ENCODE results near the gene GALNT13. TPM values are rescaled to one million over a fixed set of nuclear protein-coding genes. Genes with fewer than 3 reads are reported as not detected.

Gene GALNT13
- polyA plus RNA-seq, 1 donor: 1.6 TPM

GRCh38 chr2:154013514-154013913 lies 141.8 kb downstream of the GALNT13 start:
- no CpG with 5 or more reads among the region's 17 CpGs for WGBS (ENCODE audit: insufficient coverage, low lambda C conversion rate)
- Histone ChIP-seq H3K4me3 (ENCODE audit: low read length) (no peak overlapping the region), H3K27ac (ENCODE audit: low read length) (no peak overlapping the region), H3K9me3 (ENCODE audit: control insufficient read depth, low read depth, low read length) (peaks cover 5% of the 10 kb centered on the region), H3K27me3 (ENCODE audit: control insufficient read depth, insufficient read depth, low read length) (no peaks in the 10 kb centered on the region), H3K36me3 (ENCODE audit: control insufficient read depth, insufficient read depth, low read length) (no peaks in the 10 kb centered on the region), H3K4me1 (ENCODE audit: control insufficient read depth, insufficient read depth, low read length) (no peaks in the 10 kb centered on the region)
- DNase-seq: no peak

GRCh38 chr2:154015233-154015632 lies 143.5 kb downstream of the GALNT13 start:
- Histone ChIP-seq H3K4me3 (ENCODE audit: low read length) (no peak overlapping the region), H3K9me3 (ENCODE audit: control insufficient read depth, low read depth, low read length) (peaks cover 5% of the 10 kb centered on the region), H3K4me1 (ENCODE audit: control insufficient read depth, insufficient read depth, low read length) (no peaks in the 10 kb centered on the region), H3K27me3 (ENCODE audit: control insufficient read depth, insufficient read depth, low read length) (no peaks in the 10 kb centered on the region), H3K36me3 (ENCODE audit: control insufficient read depth, insufficient read depth, low read length) (no peaks in the 10 kb centered on the region), H3K27ac (ENCODE audit: low read length) (no peak overlapping the region)
- no peak for DNase-seq
- WGBS (ENCODE audit: insufficient coverage, low lambda C conversion rate): 80% methylated on average over 1 of the region's 2 CpGs

- no peak for DNase-seq
- Histone ChIP-seq H3K27me3 (ENCODE audit: control insufficient read depth, insufficient read depth, low read length) (no peaks in the 10 kb centered on the region), H3K4me3 (ENCODE audit: low read length) (no peak overlapping the region), H3K4me1 (ENCODE audit: control insufficient read depth, insufficient read depth, low read length) (no peaks in the 10 kb centered on the region), H3K36me3 (ENCODE audit: control insufficient read depth, insufficient read depth, low read length) (no peaks in the 10 kb centered on the region), H3K27ac (ENCODE audit: low read length) (no peak overlapping the region), H3K9me3 (ENCODE audit: control insufficient read depth, low read depth, low read length) (no peaks in the 10 kb centered on the region)
- 81% methylated on average over 2 of the region's 3 CpGs for WGBS (ENCODE audit: insufficient coverage, low lambda C conversion rate)
These were observed 157.8 kb downstream of the GALNT13 start for GRCh38 chr2:154029504-154029903.

GRCh38 chr2:154032220-154032619 lies 160.5 kb downstream of the GALNT13 start:
- Histone ChIP-seq H3K4me3 (ENCODE audit: low read length) (no peak overlapping the region), H3K4me1 (ENCODE audit: control insufficient read depth, insufficient read depth, low read length) (no peaks in the 10 kb centered on the region), H3K27me3 (ENCODE audit: control insufficient read depth, insufficient read depth, low read length) (no peaks in the 10 kb centered on the region), H3K36me3 (ENCODE audit: control insufficient read depth, insufficient read depth, low read length) (no peaks in the 10 kb centered on the region), H3K9me3 (ENCODE audit: control insufficient read depth, low read depth, low read length) (no peaks in the 10 kb centered on the region), H3K27ac (ENCODE audit: low read length) (no peak overlapping the region)
- DNase-seq: no peak
- WGBS (ENCODE audit: insufficient coverage, low lambda C conversion rate): 83% methylated on average over 1 of the region's 3 CpGs

GRCh38 chr2:154046493-154046892 lies 174.8 kb downstream of the GALNT13 start:
- Histone ChIP-seq H3K4me1 (ENCODE audit: control insufficient read depth, insufficient read depth, low read length) (no peaks in the 10 kb centered on the region), H3K4me3 (ENCODE audit: low read length) (no peak overlapping the region), H3K27me3 (ENCODE audit: control insufficient read depth, insufficient read depth, low read length) (no peaks in the 10 kb centered on the region), H3K36me3 (ENCODE audit: control insufficient read depth, insufficient read depth, low read length) (no peaks in the 10 kb centered on the region), H3K9me3 (ENCODE audit: control insufficient read depth, low read depth, low read length) (no peaks in the 10 kb centered on the region), H3K27ac (ENCODE audit: low read length) (no peak overlapping the region)
- 100% methylated on average over 1 of the region's 1 CpG for WGBS (ENCODE audit: insufficient coverage, low lambda C conversion rate)
- no peak for DNase-seq

- Histone ChIP-seq H3K4me3 (ENCODE audit: low read length) (no peak overlapping the region), H3K27me3 (ENCODE audit: control insufficient read depth, insufficient read depth, low read length) (no peaks in the 10 kb centered on the region), H3K36me3 (ENCODE audit: control insufficient read depth, insufficient read depth, low read length) (no peaks in the 10 kb centered on the region), H3K27ac (ENCODE audit: low read length) (no peak overlapping the region), H3K4me1 (ENCODE audit: control insufficient read depth, insufficient read depth, low read length) (no peaks in the 10 kb centered on the region), H3K9me3 (ENCODE audit: control insufficient read depth, low read depth, low read length) (no peaks in the 10 kb centered on the region)
- WGBS (ENCODE audit: insufficient coverage, low lambda C conversion rate): 100% methylated on average over 1 of the region's 2 CpGs
- no peak for DNase-seq
These were observed 177.2 kb downstream of the GALNT13 start for GRCh38 chr2:154048905-154049304.

- Histone ChIP-seq H3K4me1 (ENCODE audit: control insufficient read depth, insufficient read depth, low read length) (no peaks in the 10 kb centered on the region), H3K9me3 (ENCODE audit: control insufficient read depth, low read depth, low read length) (no peaks in the 10 kb centered on the region), H3K27me3 (ENCODE audit: control insufficient read depth, insufficient read depth, low read length) (no peaks in the 10 kb centered on the region), H3K4me3 (ENCODE audit: low read length) (no peak overlapping the region), H3K27ac (ENCODE audit: low read length) (no peak overlapping the region), H3K36me3 (ENCODE audit: control insufficient read depth, insufficient read depth, low read length) (no peaks in the 10 kb centered on the region)
- no CpG with 5 or more reads among the region's 1 CpG for WGBS (ENCODE audit: insufficient coverage, low lambda C conversion rate)
- DNase-seq: no peak
These were observed 177.8 kb downstream of the GALNT13 start for GRCh38 chr2:154049561-154049960.

- no peak overlapping the region for H3K4me3 ChIP-seq (ENCODE audit: low read length)
- no peaks in the 10 kb centered on the region for H3K4me1 ChIP-seq (ENCODE audit: control insufficient read depth, insufficient read depth, low read length)
These were observed 195.4 kb downstream of the GALNT13 start for GRCh38 chr2:154067124-154067523.

GRCh38 chr2:154078926-154079325 lies 207.2 kb downstream of the GALNT13 start:
- Histone ChIP-seq H3K9me3 (ENCODE audit: control insufficient read depth, low read depth, low read length) (no peaks in the 10 kb centered on the region), H3K27ac (ENCODE audit: low read length) (no peak overlapping the region), H3K4me1 (ENCODE audit: control insufficient read depth, insufficient read depth, low read length) (no peaks in the 10 kb centered on the region), H3K27me3 (ENCODE audit: control insufficient read depth, insufficient read depth, low read length) (no peaks in the 10 kb centered on the region), H3K36me3 (ENCODE audit: control insufficient read depth, insufficient read depth, low read length) (no peaks in the 10 kb centered on the region), H3K4me3 (ENCODE audit: low read length) (no peak overlapping the region)
- DNase-seq: no peak
- WGBS (ENCODE audit: insufficient coverage, low lambda C conversion rate): no CpG with 5 or more reads among the region's 1 CpG

More at GRCh38 chr2:154067124-154067523, 195.4 kb downstream of the GALNT13 start:
- Histone ChIP-seq H3K36me3 (ENCODE audit: control insufficient read depth, insufficient read depth, low read length) (no peaks in the 10 kb centered on the region), H3K27me3 (ENCODE audit: control insufficient read depth, insufficient read depth, low read length) (no peaks in the 10 kb centered on the region), H3K9me3 (ENCODE audit: control insufficient read depth, low read depth, low read length) (no peaks in the 10 kb centered on the region), H3K27ac (ENCODE audit: low read length) (no peak overlapping the region)
- no peak for DNase-seq

- no peak for DNase-seq
- Histone ChIP-seq H3K27ac (ENCODE audit: low read length) (no peak overlapping the region), H3K27me3 (ENCODE audit: control insufficient read depth, insufficient read depth, low read length) (no peaks in the 10 kb centered on the region), H3K4me3 (ENCODE audit: low read length) (no peak overlapping the region), H3K9me3 (ENCODE audit: control insufficient read depth, low read depth, low read length) (no peaks in the 10 kb centered on the region), H3K36me3 (ENCODE audit: control insufficient read depth, insufficient read depth, low read length) (no peaks in the 10 kb centered on the region), H3K4me1 (ENCODE audit: control insufficient read depth, insufficient read depth, low read length) (no peaks in the 10 kb centered on the region)
- 80% methylated on average over 2 of the region's 2 CpGs for WGBS (ENCODE audit: insufficient coverage, low lambda C conversion rate)
These were observed 220.8 kb downstream of the GALNT13 start for GRCh38 chr2:154092571-154092970.

- no peak for DNase-seq
- WGBS (ENCODE audit: insufficient coverage, low lambda C conversion rate): 78% methylated on average over 1 of the region's 2 CpGs
These were observed 222.1 kb downstream of the GALNT13 start for GRCh38 chr2:154093856-154094255.

More at GRCh38 chr2:154093856-154094255, 222.1 kb downstream of the GALNT13 start:
- H3K36me3 ChIP-seq (ENCODE audit: control insufficient read depth, insufficient read depth, low read length): no peaks in the 10 kb centered on the region
- H3K27me3 ChIP-seq (ENCODE audit: control insufficient read depth, insufficient read depth, low read length): no peaks in the 10 kb centered on the region
- no peaks in the 10 kb centered on the region for H3K4me1 ChIP-seq (ENCODE audit: control insufficient read depth, insufficient read depth, low read length)
- H3K9me3 ChIP-seq (ENCODE audit: control insufficient read depth, low read depth, low read length): no peaks in the 10 kb centered on the region
- no peak overlapping the region for H3K27ac ChIP-seq (ENCODE audit: low read length)
- no peak overlapping the region for H3K4me3 ChIP-seq (ENCODE audit: low read length)
